Upper lobe of right lung (tissue), 1 donor: ENCODE measurements around the gene CIROP. TPM values are rescaled to one million over a fixed set of nuclear protein-coding genes. Genes with fewer than 3 reads are reported as not detected.
A peak's percentile ranks its signal among the peaks of the same experiment; 100 is the strongest.

Experiments
- ATAC-seq: fragments of 200-7000 bp; cut with Tn5 transposase; one replicate; pipeline ENCODE4 v1.9.1; 2020; ENCODE audit warnings: mild to moderate bottlenecking, moderate library complexity
- DNase-seq: peaks from one replicate; pipeline ENCODE4 v3.0.0-alpha.2; 2020
- H3K27ac ChIP-seq: fragments of 200-600 bp; one replicate; pipeline ENCODE4 v1.8.0; 2022
- H3K27me3 ChIP-seq: fragments of 200-600 bp; one replicate; pipeline ENCODE4 v1.8.0; 2022; ENCODE audit warnings: mild to moderate bottlenecking
- H3K36me3 ChIP-seq: fragments of 200-600 bp; one replicate; pipeline ENCODE4 v1.8.0; 2022
- H3K4me1 ChIP-seq: fragments of 200-600 bp; one replicate; pipeline ENCODE4 v1.8.0; 2022
- H3K4me3 ChIP-seq: fragments of 200-600 bp; one replicate; pipeline ENCODE4 v1.8.0; 2022; ENCODE audit warnings: mild to moderate bottlenecking
- H3K9me3 ChIP-seq: fragments of 200-600 bp; one replicate; pipeline ENCODE4 v1.8.0; 2022
- intact Hi-C: fragments of 100-400 bp; cut with DNase I; formaldehyde crosslinking; loops from one replicate; pipeline ENCODE4 v1.11.0; 2022
- total RNA-seq: library from RNA; stranded (reverse); fragmentation: NEBNext Ultra II Directional; extraction: Animal tissue kit (Norgen Biotek cat#: 25700); gene quantifications from one replicate; pipeline ENCODE4 v1.2.1, GENCODE V29; 2021
- TF ChIP-seq, protein P1 (sequence below): fragments of 200-600 bp; IDR thresholded peaks from one replicate; pipeline ENCODE4 v1.8.0; 2022; ENCODE audit warnings: antibody characterized with exemption
- donor health status: DM: no; HTN: yes; CAD: no; lungs with severe emphysema.

CIROP gene
- total RNA-seq, 1 donor from 2014 or later: not detected

DNA sequence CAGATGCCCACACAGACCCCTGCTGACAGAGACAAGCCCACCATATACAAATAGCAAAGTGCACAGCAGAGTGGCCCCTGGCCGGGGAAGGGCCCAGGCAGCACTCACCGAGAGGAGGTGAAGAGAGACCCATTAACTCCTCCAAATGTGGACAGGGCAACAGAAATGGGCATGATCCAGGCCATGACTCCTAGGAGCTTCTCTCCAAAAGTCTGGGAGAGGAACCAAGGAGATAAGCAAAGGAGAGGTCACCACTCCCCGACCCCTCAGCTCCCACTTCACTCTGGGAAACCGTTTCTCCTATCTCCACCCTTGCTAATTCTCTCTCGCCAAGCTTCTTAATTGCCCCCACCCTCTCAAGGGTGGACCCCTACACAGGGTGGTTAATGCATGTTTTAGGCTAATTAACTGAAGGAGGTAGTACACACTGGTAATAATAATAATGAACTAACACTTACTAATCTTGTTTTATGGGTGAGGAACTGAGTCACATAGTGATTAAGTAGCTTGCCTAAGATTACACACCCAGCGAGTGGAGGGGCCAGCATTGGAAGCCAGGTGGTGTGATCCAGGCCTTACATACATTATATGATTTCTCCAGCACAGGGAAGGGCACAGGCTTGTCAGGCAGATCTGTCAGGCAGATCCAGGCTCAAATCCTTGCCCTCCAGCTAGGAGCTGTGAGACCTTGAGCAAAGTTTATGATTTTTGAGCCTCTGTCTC lies 33.2 kb upstream of the CIROP start:
- ATAC-seq: no peak

DNA sequence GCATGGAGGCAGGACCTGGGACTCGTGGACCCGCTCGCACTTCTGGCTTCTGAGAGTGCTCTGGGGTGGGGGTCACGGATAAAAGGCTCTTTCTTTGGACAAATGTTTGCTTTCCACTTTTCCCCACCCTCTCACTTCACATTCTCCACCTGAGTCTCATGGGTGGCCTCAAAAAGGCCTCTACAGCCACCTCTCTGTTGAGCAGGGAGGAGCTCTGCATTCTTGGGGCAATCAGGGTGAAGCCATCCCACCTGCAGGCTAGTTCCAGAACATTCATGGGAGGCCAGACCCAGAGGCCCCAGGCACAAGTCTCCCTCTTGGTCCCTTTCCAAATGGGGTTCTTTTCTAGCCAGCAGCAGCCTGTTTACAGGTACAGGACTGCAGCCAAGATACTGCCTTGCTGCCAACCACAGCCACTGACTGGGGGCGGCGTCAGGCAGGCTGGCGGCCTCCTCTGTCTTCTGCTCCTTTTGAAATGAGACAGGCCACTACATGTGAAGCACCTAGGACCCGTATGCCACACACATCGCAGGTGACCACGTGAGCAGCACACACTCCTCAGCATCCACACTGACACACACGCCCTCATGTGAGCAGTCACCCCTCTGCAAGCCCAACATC lies 32.5 kb upstream of the CIROP start:
- Histone ChIP-seq H3K27ac (no peak overlapping the region), H3K27me3 (no peaks in the 10 kb centered on the region), H3K36me3 (peaks cover 12% of the 10 kb centered on the region), H3K4me3 (no peak overlapping the region), H3K4me1 (no peaks in the 10 kb centered on the region), H3K9me3 (no peaks in the 10 kb centered on the region)
- intact Hi-C loops: no loop called here
- no peak for DNase-seq
- peak; percentile 58 for ATAC-seq
- TF ChIP-seq, protein P1, sequence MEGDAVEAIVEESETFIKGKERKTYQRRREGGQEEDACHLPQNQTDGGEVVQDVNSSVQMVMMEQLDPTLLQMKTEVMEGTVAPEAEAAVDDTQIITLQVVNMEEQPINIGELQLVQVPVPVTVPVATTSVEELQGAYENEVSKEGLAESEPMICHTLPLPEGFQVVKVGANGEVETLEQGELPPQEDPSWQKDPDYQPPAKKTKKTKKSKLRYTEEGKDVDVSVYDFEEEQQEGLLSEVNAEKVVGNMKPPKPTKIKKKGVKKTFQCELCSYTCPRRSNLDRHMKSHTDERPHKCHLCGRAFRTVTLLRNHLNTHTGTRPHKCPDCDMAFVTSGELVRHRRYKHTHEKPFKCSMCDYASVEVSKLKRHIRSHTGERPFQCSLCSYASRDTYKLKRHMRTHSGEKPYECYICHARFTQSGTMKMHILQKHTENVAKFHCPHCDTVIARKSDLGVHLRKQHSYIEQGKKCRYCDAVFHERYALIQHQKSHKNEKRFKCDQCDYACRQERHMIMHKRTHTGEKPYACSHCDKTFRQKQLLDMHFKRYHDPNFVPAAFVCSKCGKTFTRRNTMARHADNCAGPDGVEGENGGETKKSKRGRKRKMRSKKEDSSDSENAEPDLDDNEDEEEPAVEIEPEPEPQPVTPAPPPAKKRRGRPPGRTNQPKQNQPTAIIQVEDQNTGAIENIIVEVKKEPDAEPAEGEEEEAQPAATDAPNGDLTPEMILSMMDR: no peak

More for the DNA sequence above, 33.2 kb upstream of the CIROP start:
- intact Hi-C loops: no loop called here
- Histone ChIP-seq H3K4me1 (peaks cover 5% of the 10 kb centered on the region), H3K36me3 (peaks cover 12% of the 10 kb centered on the region), H3K4me3 (no peak overlapping the region), H3K27me3 (no peaks in the 10 kb centered on the region), H3K9me3 (no peaks in the 10 kb centered on the region), H3K27ac (no peak overlapping the region)
- no peak for DNase-seq
- TF ChIP-seq, protein P1: no peak

DNA sequence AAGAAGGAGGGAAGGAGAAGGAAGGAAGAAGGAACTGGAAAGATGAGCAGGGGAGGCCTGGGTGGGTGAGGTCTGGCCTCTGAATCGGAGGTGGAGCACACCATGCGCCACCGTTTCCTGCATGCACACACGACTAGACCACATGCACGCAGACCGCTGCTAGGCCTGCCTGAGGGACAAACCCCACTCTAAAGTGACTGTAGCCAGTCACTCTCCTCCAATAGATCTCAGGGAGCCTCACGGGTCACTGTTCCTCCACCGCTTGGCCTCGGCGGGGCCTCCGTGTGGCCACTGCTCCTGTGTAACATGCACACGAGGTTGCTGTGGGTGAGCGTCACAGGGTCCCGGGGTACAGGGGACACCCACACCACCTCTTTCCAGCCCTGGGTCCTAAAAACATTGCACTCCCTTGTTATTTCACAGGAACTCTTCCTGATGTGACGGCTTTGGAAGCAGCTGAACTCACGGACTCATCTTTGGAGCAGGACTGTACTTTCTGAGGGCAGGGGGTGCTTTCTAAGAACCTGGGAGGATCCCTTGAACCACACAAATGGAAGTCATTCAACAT lies 31.9 kb upstream of the CIROP start:
- Histone ChIP-seq H3K27me3 (no peaks in the 10 kb centered on the region), H3K9me3 (no peaks in the 10 kb centered on the region), H3K27ac (no peak overlapping the region), H3K4me3 (no peak overlapping the region), H3K4me1 (no peaks in the 10 kb centered on the region), H3K36me3 (peaks cover 12% of the 10 kb centered on the region)
- no peak for ATAC-seq
- DNase-seq: no peak
- intact Hi-C loops: no loop called here
- TF ChIP-seq, protein P1: no peak

DNA sequence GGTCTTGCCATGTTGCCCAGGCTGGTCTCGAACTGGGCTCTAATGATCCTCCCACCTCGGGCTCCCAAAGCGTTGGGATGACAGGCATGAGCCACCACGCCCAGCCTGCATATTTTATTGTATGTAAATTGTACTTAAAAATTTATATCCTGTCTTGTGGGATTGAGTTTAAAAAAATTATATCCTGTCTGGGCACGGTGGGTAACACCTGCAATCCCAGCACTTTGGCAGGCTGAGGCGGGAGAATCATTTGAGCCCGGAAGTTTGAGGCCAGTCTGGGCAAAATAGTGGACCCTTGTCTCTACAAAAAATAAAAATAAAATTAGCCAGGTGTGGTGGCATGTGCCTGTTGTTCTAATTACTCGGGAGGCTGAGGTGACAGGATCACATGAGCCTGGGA lies 28.2 kb upstream of the CIROP start:
- Histone ChIP-seq H3K27ac (no peak overlapping the region), H3K36me3 (peaks cover 20% of the 10 kb centered on the region), H3K4me3 (no peak overlapping the region), H3K4me1 (peaks cover 4% of the 10 kb centered on the region), H3K27me3 (no peaks in the 10 kb centered on the region), H3K9me3 (no peaks in the 10 kb centered on the region)
- TF ChIP-seq, protein P1: no peak
- no peak for DNase-seq
- no peak for ATAC-seq
- intact Hi-C loops: no loop called here

DNA sequence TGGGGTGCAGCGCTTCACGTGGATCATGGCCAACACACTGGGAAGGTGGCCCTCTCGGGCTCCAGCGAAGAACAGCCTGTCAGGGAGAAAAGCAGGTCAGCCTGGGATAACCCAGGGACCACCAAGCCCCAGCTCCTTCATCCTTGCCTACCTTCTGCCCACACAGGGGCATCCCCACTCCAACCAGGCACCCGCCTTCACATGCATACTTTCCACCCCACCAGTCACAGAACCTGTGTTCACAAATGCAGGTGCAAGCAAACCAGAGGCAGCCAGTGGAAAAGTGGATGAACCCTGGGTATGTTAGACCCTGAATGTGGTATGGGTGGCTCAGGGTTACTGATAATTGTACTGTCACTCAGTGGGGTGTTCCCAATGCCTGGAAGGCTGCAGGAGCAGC lies 26.7 kb upstream of the CIROP start:
- no peak overlapping the region for H3K4me3 ChIP-seq
- TF ChIP-seq, protein P1: no peak
- H3K36me3 ChIP-seq: peaks cover 21% of the 10 kb centered on the region
- H3K9me3 ChIP-seq: no peaks in the 10 kb centered on the region
- no peaks in the 10 kb centered on the region for H3K27me3 ChIP-seq
- intact Hi-C loops: no loop called here
- DNase-seq (no peak), ATAC-seq (no peak)
- H3K4me1 ChIP-seq: peaks cover 4% of the 10 kb centered on the region
- no peak overlapping the region for H3K27ac ChIP-seq
